Measurements from ENCODE around the gene QSOX2. TPM values are rescaled to one million over a fixed set of nuclear protein-coding genes. Genes with fewer than 3 reads are reported as not detected.

The QSOX2 gene
- total and polyA plus RNA-seq, 4 donors = 4.9 to 12.2 (median 10.3) TPM

GRCh38 chr9:136283291-136284235, 38.0 kb upstream of the QSOX2 start:
- H3K4me3 ChIP-seq = no peak overlapping the region
- ATAC-seq (ENCODE audit: insufficient read depth, low FRiP score) (peak; percentile 80), DNase-seq (peak; percentile 67 to 82 (median 76))
- 23 to 27% methylated on average over 31 of the region's 32 CpGs for WGBS, 2 donors
- peaks cover 0 to 4% (median 0%) of the 10 kb centered on the region in 5 donors for H3K4me1 ChIP-seq (ENCODE audit: control insufficient read depth in 5 of 5, insufficient read depth in 5 of 5, low read length in 5 of 5)
- peak overlapping the region in 1 of 2 donors; percentile 14 for H3K27ac ChIP-seq (ENCODE audit: low read depth in 1 of 2, low read length in 1 of 2)
- no peaks in the 10 kb centered on the region for H3K36me3 ChIP-seq (ENCODE audit: control insufficient read depth in 4 of 4, insufficient read depth in 4 of 4, low read length in 4 of 4)
- TF ChIP-seq, protein P1, sequence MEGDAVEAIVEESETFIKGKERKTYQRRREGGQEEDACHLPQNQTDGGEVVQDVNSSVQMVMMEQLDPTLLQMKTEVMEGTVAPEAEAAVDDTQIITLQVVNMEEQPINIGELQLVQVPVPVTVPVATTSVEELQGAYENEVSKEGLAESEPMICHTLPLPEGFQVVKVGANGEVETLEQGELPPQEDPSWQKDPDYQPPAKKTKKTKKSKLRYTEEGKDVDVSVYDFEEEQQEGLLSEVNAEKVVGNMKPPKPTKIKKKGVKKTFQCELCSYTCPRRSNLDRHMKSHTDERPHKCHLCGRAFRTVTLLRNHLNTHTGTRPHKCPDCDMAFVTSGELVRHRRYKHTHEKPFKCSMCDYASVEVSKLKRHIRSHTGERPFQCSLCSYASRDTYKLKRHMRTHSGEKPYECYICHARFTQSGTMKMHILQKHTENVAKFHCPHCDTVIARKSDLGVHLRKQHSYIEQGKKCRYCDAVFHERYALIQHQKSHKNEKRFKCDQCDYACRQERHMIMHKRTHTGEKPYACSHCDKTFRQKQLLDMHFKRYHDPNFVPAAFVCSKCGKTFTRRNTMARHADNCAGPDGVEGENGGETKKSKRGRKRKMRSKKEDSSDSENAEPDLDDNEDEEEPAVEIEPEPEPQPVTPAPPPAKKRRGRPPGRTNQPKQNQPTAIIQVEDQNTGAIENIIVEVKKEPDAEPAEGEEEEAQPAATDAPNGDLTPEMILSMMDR (IDR thresholded peaks at IDR 0.05; ENCODE audit: control extremely low read depth, extremely low read depth) = peak; percentile 86
- H3K9ac ChIP-seq (ENCODE audit: insufficient read depth in 1 of 2, low read length in 2 of 2) = peak overlapping the region in 1 of 2 donors; percentile 5
- H3K27me3 ChIP-seq (ENCODE audit: control insufficient read depth in 3 of 3, insufficient read depth in 3 of 3, low read length in 2 of 3) = peaks cover 0 to 6% (median 0%) of the 10 kb centered on the region in 3 donors
- H3K9me3 ChIP-seq (ENCODE audit: control insufficient read depth in 4 of 4, insufficient read depth in 3 of 4, low read length in 3 of 4) = peaks cover 0 to 8% (median 0%) of the 10 kb centered on the region in 4 donors

DNA sequence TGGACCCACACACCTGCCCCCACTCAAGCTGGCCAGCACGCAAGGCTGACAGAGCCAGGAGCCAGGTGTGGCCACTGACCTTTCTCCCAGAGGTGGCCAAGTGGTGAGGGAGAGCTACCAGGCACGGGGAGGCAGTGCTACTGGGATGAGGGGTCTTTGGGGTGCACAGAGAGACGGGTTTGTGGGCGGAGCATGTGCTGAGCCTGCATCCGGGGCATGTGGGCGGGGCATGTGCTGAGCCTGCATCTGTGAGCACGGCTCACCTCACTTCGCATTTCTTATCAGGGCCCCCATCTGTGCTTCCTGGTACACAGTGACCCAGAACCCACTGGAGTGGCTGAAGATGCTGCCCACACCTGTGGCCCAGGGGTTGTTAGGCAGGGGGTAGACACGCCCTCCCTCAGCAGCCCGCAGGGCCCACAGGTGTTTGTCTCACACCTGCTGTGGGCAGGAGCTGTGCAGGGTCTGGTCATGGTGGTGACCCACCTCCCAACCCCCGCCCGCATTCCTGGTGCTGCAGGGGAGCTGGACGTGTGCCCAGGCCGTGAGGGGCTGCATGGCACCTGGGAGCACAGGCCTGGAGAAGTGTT, 36.8 kb upstream of the QSOX2 start:
- no peak for ATAC-seq (ENCODE audit: insufficient read depth, low FRiP score)
- peaks cover 0 to 8% (median 0%) of the 10 kb centered on the region in 4 donors for H3K9me3 ChIP-seq (ENCODE audit: control insufficient read depth in 4 of 4, insufficient read depth in 3 of 4, low read length in 3 of 4)
- DNase-seq = no peak
- peaks cover 0 to 4% (median 0%) of the 10 kb centered on the region in 5 donors for H3K4me1 ChIP-seq (ENCODE audit: control insufficient read depth in 5 of 5, insufficient read depth in 5 of 5, low read length in 5 of 5)
- peaks cover 0 to 6% (median 0%) of the 10 kb centered on the region in 3 donors for H3K27me3 ChIP-seq (ENCODE audit: control insufficient read depth in 3 of 3, insufficient read depth in 3 of 3, low read length in 2 of 3)
- no peak overlapping the region for H3K4me3 ChIP-seq
- no peaks in the 10 kb centered on the region for H3K36me3 ChIP-seq (ENCODE audit: control insufficient read depth in 4 of 4, insufficient read depth in 4 of 4, low read length in 4 of 4)
- H3K27ac ChIP-seq (ENCODE audit: low read depth in 1 of 2, low read length in 1 of 2) = no peak overlapping the region
- 49 to 53% methylated on average over 14 of the region's 14 CpGs for WGBS, 2 donors
- no peak overlapping the region for H3K9ac ChIP-seq (ENCODE audit: insufficient read depth in 1 of 2, low read length in 2 of 2)
- TF ChIP-seq, protein P1 (IDR thresholded peaks at IDR 0.05; ENCODE audit: control extremely low read depth, extremely low read depth) = no peak

GRCh38 chr9:136281421-136282271, 36.0 kb upstream of the QSOX2 start:
- Histone ChIP-seq H3K4me3 (no peak overlapping the region), H3K36me3 (ENCODE audit: control insufficient read depth in 4 of 4, insufficient read depth in 4 of 4, low read length in 4 of 4) (no peaks in the 10 kb centered on the region), H3K27me3 (ENCODE audit: control insufficient read depth in 3 of 3, insufficient read depth in 3 of 3, low read length in 2 of 3) (peaks cover 0 to 6% (median 0%) of the 10 kb centered on the region in 3 donors), H3K27ac (ENCODE audit: low read depth in 1 of 2, low read length in 1 of 2) (no peak overlapping the region), H3K9ac (ENCODE audit: insufficient read depth in 1 of 2, low read length in 2 of 2) (no peak overlapping the region), H3K4me1 (ENCODE audit: control insufficient read depth in 5 of 5, insufficient read depth in 5 of 5, low read length in 5 of 5) (peaks cover 0 to 4% (median 0%) of the 10 kb centered on the region in 5 donors), H3K9me3 (ENCODE audit: control insufficient read depth in 4 of 4, insufficient read depth in 3 of 4, low read length in 3 of 4) (peaks cover 0 to 8% (median 0%) of the 10 kb centered on the region in 4 donors)
- WGBS, 2 donors = 87 to 90% methylated on average over 37 to 39 of the region's 39 CpGs
- TF ChIP-seq, protein P1 (IDR thresholded peaks at IDR 0.05; ENCODE audit: control extremely low read depth, extremely low read depth) = no peak
- no peak for DNase-seq
- ATAC-seq (ENCODE audit: insufficient read depth, low FRiP score) = no peak
